Hematopoietic multipotent progenitor cell treated with erythropoietin and hydrocortisone succinate and interleukin-3 and kit ligand, for 4 days (in vitro differentiated cells): ENCODE results near the gene HEMK1.

Experiments used
- DNase-seq: peaks from one replicate; pipeline ENCODE4 v3.0.0-alpha.2; 2015

HEMK1 gene

DNA sequence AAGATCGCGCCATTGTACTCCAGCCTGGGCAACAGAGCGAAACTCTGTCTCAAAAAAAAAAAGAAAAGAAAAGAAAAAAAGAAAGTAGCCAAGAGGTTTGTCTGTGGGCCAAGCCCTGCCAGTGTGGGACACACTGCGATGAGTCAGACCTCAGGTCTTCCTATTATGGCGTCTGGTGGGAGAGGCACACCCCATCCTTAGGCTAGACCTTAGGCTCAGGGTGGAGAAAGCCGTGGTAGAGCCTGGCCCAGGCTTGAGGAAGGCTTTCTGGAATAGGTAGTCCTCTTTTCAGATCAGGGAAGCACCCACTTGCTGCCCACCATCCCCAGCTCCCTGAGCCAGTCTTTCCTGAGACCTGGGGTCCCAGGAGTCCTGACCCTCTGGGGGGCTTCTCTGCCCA is 6.0 kb downstream of the HEMK1 start:
- DNase-seq, result peak; percentile 38

DNA sequence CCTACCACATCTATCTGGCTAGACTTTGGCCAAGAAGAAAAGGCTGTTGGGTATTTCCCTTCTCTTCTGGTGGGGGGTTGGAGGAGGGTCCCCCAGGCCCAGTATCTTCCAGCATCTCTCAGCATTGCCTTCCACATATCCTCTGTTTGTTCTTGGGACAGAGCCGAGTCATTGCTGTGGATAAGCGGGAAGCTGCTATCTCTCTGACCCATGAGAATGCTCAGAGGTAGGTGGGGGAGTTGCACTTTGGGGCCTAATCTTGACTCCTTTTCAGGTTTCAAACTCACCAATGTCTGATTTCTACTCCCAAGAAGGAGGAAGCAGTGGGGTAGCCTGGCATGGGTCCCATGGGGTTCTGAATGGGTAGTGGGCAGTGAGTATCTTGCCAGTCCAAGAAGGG is 8.0 kb downstream of the HEMK1 start:
- no peak for DNase-seq

DNA sequence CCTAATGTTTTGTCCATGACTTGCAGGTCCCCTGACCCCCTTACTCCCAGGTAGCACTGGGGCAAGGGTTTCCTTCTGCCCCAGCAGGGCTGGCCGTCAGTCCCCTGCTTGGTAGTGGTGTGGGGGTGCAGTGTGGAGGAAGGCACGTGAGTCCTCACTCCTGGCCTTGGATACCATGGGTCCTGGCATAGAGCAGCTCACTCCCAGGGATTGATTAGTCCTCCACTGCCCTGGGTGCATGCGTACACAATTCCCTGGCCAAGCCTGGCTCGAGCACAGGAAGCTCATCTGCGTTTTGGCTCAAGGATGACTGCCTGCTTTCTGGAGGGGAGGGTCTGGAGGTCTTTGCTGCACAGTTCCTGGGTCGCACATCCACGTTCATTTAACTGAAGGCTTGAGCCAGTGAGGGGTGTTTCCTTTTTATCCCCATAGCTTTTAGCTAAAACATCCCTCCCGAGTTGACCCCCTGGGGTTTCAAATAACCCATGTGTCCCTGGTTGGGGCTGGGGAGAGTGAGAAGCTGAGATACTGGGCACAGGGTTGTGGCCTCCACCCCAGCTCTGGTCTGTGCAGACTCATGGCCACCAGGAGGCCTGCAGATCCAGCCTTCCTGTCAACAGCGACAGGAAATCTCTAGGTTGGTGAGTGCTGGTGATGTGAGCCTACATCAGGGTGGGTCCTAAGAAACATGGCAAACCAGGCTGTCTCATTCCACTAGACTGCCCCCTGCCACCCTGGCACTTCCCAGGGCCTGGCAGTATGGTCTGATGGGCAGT is 11.5 kb downstream of the HEMK1 start:
- DNase-seq, result no peak

DNA sequence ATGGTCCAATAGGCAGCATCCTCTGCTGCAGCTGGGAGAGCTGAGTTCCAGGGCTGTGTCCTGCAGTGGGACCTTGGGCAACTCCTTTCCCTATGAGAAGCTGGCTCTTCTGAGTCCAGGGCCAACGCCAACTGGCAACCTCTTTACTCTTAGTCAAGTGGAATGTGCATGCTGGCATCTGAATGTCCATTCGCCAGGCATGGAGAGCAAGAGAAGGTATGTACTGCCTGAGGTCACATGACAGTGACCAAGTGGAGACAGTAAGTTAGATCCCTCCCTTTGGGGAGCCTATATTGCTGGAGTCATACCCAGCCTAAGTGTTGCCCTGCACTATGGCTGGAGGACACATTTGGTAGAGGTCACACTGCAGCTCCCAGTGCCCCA is 12.1 kb downstream of the HEMK1 start:
- DNase-seq, result no peak

DNA sequence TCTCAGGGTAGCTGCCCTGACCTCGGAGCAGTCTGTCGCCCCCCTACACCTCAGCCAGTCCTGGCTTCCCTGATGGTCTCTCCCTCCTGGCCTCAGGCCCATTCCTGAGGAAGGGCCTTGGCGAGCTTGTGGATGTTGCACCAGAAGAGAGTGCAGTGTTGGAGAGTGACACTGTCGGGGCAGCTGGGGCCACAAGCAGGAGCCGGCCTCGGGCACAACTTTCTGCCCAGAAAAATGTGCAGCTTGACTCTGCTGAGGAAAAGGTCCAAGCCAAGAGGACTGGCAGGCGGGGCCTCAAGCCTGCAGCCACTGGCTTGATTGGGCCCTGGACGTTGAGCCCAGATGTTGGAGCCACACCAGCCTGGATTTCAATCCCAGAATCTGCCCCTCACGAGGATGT is 12.8 kb downstream of the HEMK1 start:
- no peak for DNase-seq

DNA sequence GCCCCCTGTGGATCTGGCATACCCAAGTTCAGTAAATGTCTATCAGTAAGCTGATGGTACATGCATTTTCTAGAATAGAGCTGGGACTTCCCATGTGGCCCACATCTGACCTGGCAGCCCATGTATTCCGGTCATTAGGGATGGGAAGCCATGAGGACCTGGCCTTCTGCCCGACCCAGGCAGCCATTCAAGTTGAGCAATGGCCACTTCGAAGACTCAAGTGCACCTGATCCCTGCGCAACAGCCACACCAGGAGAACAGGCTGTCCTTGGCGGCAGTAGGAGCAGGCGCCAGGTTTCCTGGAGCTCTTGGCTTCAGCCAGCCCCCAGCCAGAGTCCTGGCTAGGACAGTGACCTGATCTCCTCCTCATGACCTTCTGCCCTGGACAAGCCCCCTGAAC is 14.6 kb downstream of the HEMK1 start:
- no peak for DNase-seq

DNA sequence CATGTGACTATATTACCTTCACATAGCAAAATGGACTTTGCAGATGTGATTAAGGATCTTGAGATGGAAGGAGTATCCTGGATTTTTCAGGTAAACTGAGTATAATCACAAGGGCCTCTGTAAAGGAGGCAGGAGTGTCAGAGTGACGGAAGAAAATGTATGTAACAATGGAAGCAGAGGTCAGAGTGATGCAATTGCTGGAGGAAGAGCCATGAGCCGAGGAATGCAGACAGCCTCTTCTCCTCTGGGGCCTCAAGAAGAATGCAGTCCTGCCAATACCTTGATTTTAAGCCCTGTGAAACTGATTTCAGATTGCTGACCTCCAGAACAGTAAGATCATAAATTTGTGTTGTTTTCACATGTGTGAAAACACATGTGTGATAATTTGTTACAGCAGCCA is 15.1 kb downstream of the HEMK1 start:
- DNase-seq, result no peak

DNA sequence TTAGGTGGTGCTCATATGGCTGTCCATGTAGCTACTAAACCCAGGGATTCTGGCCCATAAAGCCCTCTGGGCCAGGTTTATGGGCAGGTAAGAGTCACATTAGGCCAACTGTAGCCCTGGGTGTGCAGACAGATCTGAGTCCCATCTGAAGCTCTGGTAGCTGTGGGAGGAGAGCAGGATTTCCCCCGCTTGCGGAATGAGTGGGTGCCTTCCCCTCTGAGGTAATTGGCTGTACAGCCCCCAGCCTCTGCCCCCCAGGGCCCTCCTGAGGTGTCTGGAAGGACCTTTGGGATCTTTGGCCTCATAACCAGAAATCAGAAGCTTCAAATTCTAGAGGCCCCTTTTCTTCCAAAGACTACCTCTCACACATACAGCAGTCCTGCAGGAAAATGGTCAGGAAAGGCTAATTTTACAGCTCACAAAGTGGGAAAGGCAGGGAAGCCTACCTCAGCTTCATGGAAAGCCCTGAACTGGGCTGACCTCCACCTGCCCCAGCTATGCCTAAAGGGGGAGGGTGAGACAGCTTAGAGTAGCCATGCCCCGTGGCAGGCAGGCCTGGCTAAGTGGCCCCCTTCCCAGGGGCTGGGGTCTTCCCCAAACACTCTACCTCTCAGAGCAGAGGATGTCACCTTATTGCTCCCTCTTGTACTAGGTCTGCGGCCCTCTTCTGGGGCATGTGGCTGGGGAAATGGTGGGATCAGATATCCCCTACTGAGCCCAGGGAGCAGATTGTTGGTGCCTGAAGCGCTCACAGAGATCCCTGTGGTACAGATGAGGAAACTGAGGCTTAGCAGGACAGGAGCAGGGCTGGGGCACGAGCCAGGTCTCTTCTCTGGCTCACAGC is 16.8 kb downstream of the HEMK1 start:
- DNase-seq, result no peak

DNA sequence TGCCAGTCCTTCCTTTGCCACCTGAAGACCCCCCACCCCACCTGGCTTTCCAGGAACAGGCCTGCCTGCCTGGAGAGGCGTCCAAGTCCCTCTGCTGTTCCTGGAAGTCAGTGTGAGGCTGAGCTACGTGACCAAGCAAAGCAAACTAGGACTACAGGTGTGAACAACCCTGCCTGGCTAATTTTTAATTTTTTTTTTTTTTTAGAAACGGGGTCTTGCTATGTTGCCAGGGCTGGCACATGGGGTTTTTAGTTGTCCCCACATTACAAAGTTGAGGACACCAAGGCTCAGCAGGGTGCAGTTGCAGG is 17.4 kb downstream of the HEMK1 start:
- no peak for DNase-seq

DNA sequence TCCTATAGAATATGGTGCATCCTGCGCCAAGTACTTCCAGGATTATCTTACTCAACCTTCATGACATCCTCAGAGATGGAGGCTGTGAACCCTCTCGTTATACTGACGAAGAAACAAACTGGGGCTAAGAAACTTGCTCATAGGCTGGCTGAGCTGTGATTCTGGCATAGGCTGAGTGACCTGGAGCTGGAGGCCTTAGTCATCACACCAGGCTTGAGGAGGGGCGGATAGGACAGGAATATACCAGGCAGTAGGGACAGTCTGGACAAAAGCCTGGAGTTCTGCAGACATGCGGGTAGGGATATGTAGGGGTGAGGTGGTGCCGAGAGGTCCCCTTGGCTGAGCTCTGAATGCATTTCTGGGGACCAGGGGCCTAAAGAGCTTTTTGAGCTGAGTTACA is 18.1 kb downstream of the HEMK1 start:
- no peak for DNase-seq

DNA sequence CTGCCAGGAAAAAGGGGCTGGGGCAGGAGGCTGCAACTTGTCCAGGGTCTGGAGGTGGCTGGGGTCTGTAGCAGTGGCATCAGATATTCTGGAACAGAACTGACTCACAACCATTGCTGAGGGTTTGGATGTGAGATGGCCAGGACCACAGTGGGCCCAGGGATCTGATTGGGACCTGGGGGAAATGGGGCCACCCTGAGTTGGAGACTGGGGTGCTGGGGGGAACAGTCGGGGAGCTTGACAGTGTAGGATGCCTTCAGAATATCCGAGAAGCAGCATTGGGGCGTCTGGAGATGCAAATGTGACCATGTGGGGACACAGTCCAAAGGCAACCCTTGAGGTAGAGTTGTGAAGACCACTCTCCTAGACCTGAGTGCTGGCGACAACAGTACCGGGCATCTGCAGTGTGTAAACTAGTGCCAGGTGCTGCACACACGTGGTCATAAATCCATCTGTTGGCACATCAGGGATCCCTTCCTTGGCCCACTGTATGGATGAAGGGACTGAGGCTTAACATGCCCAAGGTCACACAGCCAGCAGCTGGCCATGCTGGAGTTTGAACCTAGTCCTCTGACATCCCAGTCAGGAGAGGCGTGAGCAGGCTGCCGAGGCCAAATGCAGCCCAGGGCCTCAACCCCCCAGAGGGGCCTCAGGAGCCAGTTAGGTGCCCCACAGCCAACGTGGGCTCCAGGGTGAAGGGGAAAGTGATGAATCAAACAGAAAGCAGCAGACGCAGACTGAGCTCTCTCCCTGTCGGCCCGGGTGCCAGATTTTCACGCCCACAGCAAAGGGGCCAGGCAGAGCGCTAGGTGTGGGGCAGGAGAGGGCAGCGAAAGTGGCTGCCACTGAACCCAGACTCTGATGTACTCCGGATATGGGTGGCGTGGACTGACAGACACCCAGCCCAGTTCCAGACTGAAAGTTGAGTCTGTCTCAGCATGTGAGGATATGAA is 18.8 kb downstream of the HEMK1 start:
- DNase-seq, result no peak

DNA sequence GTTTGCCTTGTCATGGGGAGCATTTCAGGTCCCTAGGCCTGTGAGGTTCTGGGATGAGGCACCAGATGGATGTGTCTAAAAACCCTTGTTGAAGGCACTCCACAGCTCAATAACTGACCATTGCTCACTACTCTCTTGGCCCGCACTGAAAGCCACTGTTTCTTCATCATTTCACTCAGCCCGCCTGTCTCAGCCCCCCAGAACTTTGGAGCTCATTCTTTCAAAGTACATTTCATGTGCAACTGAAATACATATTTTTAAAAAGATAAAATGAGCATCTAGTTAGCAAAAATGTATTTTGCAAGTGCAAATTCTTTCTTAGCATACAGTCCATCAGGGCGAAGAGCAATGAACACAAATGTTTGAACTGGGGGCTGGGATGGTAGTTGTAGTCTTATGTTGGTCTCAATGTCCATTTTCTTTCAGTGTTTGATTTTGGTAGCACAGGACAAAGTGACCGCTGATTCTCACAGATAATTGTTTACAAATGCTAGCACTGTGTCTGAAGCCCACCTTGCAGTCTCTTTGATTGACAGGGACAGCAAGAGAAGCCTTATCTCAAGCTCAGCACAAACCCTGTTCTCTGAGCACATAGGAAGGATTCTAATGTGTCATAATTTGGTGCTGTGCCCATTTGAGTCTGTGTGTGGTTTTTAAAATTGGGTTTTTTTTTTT is 19.6 kb downstream of the HEMK1 start:
- DNase-seq, result peak; percentile 88

DNA sequence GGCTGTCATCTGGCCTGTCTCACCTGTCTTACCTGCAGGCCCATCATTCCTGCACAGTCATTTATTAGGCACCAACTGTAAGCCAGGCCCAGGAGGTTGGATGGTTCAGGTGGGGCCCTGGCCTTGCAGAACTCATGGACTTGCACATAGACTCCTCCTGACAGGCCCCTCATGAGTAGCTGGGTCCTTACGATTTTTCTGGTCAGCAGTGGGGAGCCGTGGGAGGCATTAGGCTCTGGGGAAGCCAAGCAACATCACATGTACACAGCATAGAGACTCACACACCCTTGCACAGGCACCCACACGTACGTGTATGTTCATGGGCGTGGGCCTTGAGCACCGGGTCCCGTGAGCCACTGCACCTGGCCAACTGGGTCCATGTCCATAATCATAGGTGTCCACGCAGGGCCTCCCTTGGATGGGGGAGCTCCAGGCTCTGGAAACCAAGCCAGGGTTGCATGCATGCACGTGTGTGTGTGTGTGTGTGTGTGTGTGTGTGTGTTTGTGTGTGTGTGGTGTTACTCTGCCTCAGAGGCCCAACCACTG is 21.9 kb downstream of the HEMK1 start:
- DNase-seq, result no peak

DNA sequence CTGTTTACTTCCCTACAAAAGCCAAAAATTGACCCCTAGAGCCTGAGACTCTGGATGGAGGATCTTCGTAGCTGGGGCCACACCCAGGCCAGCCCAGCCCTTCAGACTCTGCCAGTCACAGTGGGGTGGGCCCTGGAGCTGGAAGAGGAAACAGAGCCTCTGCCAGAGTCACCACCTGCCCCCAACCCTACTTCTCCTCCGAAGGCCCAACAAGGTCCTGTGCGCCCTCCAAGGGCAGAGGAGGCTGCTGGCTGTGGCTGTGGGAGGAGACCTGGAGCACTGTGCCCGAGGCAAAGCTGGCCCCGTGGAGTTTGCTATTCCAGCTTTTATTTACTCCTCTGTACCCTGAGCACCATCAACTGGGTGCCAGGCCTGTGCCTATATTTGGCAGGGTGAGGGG is 23.2 kb downstream of the HEMK1 start:
- DNase-seq, result peak; percentile 90

DNA sequence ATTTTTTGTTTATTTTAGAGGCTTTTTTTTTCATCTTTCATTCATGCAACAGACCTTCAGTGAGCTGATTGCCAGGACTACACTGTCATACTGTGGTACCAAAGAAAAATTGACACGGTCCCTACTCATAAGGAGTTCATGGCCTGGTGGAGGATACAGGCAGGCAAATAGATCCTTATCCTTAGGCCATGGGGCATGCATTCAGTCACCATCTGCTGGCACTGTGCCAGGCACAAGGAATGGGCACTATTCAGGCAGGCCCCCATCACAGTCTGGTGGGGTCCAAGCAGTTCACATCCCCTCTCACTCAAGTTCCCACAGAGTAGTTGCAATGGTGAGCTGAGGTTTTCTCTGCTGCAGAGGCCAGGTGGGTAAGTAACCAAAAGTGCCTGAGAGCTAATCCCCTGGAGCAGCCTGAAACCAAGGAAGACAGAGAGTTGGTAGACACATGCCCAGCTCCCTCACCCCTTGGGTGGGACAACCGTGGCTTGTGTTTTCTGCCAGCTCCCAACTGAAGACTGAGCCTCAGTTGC is 25.0 kb downstream of the HEMK1 start:
- DNase-seq, result no peak

DNA sequence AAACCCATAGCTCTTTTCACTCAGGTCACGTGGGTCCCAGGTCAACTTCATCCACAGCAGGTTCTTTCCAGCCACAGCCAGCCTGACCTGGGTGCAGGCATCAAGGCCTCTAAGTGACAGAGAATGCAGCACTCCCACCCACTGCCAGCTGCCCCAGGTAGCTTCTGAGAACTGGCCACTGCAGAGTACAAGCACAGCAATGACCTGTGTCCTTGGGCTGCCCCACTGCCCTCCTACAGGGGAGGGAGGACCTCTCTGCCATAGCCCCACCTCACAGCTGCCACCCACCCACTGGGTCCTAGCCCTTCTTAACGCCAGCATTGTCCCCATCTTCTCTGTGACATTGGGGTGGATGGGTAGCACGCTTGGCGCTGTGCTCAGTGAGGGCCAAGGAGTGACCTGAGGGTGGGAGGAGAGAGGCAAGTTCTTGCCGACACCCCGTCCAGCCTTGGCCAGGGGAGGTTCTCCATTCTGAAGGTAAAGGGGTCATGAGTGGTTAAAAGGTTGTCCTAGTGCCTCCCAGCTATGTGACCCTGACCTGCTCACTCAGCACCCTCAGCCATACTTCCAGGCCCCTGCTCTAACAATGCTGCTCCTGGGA is 29.9 kb downstream of the HEMK1 start:
- DNase-seq, result no peak

DNA sequence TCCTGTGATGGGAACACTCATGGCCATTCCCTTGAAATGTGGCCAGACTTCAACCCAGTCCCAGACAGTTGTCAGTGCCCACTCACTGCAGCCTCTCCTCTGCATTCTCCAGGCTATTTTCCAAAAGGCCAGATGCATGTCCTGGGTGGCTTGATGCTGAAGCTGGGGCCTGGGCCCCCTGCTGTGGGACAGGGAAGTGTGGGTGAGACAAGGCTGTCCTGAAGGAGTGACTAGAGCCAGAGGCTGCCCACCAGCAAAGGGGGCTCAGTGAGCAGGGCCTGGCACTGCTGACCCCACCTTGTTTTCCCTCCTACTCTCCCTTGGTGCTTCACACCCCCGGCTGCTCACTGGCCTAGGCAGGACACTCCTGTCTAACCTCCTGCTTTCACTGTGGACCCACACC is 30.4 kb downstream of the HEMK1 start:
- DNase-seq, result no peak

DNA sequence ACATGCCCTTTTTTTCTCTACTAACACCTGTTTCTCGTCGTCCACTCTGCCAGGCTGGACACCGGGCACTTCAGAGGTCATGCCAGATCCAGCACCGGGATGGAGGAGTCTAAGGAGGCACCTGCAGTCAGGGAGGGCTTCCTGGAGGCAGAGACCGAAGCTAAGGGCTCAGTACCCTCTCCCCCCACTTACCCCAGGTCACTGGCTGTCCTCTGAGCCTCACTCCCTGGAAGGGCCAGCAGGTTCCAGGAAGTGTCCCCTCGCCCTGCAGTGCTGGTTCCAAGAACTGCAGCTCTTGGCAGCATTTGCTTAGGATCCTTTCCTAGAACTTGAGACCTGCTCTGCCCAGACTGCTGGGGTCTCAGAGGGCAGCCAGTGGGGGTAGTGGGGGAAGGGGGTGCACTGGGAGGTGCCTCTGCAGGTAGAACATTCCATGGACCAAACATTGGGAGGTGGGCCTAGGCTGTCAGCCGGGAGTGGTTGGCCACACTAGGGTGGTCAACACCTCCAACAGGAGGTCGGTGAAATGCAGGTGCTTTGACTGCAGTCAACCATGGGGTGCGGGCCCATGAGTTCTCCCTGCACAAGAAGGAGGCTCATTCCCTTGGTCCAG is 30.9 kb downstream of the HEMK1 start:
- DNase-seq, result peak; percentile 72

DNA sequence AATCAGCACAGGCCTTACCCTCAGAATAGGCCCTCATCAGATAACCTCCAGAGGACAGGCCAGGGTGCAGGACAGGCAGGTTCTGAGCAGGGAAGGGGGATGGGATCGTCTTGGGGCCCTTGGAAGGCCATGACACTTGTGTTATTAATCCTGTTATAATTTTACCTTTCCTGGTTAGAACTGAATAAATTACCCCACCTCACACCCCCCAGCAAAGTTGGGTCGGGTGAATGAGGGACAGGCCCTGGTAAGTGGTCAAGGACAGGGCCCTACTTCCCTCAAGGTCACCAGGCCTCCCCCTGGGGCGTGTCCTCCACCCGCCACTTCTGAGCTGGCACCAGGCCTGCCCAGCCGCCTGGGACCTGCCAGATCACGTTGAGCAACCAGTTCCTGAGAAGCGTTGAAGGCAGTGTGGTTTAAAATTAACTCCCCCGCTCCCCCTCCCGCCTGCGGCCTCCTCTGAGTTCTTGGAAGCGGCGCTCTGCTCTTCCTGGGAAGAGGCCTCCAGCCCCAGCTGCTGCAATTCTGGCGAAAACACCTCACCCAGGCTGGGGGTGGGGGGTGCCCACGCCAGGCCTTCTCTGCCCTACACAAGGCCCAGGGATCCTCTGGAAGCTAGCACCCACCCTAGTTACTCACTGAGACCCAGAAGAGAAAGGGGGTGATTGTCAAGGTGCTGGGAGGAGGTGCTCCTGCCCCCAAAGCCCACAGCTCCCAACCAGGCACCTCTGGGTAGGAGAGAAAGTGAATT is 31.7 kb downstream of the HEMK1 start:
- peak; percentile 98 for DNase-seq

DNA sequence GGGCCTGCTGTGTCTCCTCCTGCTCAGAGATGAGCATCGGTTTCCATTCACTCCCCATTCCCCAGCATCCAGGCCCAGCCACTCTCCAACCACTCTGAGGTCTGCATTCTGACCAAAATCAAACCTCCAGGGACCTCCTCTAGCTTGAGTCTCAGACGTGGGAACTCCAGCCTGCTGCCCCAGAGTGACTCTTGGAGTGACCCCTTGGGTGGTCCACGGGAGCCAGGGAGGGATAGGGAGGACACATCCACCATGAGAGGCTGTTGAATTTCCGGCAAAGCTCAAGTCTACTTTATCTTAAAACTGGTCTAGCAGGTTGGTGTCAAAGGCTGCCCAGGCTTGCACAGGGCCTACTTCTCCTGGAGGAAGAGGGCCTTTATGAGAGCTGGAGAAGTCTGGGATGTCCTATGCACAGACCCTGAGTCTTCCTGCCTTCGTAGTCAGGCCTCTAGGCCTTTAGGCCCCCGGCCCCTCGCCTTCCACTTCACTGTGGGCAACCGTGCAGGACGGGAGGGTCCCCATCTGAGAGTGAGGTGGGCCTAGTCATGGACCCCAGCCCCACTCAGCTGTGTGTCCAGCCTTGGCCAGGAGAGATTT is 33.4 kb downstream of the HEMK1 start:
- DNase-seq, result no peak
